ENCODE measurements around the gene TIMM17B.

The TIMM17B gene
- 6.5 to 22.7 (median 13.9) reads per million in 18 experiments for total RNA-seq

DNA sequence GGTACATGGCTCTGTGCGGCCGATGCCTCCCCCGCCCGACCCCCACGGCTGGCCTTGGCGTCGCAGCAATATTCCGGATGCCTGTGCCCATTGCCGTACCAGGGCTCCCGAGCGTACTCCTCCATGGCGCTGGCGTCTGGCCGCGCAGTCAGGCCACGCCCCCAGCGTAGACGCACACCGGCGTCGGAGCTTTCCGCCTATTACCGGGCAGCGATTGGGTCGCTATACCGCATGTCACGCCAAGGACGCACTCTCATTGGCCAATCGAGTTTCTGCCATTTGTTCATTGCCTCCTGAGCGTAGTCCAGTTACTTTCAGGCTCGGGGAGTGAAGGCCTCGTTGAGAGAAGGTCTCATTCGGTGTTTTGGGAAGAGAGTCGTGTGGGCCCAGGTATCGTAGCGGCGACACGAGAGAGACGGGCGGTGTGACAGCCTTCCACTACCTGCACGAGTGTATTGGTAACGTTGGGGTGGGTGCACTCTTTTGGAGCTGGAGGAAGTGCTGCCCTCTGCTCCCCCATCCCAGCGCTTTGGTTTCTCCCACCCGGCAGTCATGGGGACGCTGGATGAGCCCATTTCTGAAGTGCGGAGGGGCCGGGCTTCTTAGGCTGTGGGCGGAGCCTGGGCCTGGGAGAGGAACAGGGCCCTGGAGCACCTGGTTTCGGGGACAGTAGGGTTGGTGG is at the start of gene TIMM17B, which contains the start of gene PQBP1:
TSS of gene TIMM17B (minus strand) at position 144 of the 682 bp plus-strand sequence. CDS start at position 125, 19 bp downstream.
TSS of gene PQBP1 (plus strand) at position 306 of the 682 bp plus-strand sequence. CDS start 580 bp downstream, outside the sequence.
- DNase-seq, result peak; percentile 95

DNA sequence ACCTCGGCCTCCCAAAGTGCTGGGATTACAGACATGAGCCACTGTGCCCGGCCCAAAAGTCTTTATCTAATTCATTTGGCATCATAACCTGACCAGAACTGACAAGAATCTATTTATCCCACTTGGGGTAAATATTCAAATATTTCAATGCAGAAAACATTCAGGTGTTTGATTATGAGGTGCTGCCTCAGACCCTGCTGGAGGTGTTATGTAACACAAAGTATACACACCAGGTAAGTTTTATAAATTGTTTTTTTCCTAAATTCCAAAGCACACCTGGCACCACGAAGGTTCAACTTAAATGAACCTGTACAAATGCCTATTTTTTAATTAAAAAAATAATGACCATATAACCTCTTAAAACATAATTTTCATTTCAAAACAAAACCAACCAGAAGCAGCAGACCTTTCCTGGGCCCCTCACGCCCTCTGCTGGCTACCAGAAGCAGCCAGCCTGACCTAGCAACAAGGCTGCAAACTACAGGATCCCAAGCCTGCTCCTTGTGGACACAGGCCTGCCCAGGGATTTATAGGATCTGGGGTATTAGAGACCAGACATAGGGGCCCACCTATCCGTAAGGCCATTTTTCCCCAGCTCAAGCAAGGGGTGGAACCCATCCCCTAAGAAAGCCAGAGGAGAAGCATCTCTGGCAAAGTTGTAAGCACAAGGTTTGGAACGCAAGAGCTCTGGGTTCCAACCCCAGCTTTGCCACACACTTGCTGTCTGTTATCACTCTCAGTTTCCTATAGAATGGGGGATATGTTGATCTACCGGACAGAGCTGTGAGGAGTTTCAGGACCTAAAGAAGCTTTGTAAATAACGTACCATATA is 48.2 kb upstream of the TIMM17B start:
- peak; percentile 35 to 56 for DNase-seq

DNA sequence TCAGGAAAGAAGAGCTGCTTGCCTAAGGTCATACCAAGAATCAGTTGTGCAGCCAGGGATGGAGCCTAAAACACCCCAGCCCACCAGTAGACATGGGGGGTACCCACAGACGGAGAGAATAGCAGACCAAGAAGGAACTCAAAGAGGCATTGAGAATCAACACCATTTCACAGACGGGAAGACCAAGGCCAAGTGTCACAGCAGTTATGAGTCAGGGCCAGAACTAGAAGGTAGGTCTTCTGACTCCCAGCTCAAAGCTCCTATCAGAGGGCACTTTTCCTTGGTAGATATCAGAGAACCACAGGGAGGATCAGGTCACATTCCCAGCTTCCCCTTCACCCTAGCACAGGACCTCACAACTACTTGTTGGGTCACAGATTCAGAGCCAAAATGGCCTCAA is 45.3 kb upstream of the TIMM17B start:
- peak in 1 of 2 donors; percentile 1 for DNase-seq

DNA sequence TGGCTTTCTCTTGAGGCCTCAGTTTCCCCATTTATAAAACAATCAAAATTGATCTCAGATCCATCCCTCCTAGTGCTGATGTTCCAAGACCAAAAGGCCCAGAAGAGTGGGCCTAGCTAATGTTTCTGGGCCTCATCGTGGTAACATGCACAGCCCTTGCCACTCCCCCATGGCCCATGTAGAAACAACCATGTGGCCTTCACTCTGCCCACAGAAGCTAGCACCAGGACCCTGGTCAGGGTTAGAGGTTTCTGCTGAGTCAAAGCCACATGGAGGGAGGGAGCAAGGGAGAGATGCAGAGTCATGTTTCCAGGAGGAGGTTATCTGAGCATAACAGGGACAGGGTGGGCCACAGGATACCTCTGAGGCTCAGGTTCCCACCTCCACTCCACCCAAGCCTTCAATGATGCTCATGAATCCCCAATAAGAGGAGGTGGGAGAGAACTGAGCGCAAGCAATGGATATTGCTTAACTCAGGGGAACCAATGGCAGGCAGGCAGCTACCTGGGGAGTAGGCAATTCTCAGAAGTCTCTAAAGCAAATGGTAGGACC is 42.9 kb upstream of the TIMM17B start:
- no peak for DNase-seq

DNA sequence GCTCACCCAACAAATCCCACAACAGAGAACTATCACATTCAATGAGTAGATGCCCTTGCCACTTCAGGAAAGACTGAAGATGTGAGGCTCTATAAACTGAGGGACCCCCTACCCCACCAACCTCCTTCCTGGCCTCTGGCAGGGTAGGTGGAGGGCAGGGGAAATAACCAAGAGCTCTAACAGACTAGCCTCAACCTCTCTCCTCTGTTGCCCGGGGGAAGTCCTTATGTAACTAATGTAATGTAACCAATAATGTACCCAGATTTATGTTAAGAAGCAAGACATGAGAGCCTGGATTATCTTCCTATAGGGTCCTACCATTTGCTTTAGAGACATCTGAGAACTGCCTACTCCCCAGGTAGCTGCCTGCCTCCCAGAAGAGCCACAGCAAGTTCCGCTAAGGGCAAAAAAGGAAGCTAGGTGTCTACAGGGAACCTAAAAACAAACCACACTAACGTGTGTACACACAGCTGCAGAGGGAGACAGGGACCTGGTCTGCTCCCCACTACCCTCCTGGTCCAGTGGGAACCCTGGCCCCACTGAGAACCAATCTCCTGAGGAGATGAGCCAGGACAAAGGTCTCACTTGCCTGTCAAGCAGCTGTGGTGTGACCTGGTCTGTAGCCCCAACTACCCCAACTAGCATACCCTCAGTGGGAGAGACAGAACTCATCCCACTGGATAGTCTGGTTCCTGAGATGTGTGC is 42.1 kb upstream of the TIMM17B start:
- no peak for DNase-seq

DNA sequence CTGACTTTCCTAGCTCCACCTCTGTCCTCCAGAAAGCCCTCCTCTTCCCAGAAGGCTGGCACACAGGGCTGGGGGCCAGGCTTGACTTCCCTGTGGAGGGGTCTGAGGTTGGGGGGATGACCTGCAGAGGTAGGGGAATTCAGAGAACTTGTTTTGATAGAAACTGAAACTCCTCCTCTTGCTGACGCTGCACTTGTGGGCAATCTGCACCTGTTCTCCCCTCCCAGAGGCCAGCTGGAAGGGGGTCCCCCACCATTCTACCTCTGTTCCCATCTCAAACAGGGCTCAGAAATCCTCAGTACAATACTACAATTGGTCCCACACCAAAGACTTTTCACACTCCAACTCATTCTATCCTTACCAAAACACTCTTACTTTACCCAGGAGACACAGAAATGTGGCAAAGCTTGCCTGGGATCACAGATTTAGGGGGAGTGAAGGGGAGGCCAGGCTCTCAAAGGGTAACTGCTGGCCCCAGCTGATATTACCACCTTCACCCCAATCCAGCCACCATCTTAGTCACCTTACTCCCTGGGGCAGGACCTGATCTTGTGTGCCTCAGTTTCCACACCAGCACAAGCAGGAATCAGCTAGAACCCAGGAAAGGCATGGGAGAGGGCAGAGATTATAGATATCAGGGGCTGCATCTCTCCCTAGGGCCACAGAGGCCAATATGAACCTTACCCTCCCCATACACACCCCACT is 41.3 kb upstream of the TIMM17B start:
- no peak for DNase-seq

DNA sequence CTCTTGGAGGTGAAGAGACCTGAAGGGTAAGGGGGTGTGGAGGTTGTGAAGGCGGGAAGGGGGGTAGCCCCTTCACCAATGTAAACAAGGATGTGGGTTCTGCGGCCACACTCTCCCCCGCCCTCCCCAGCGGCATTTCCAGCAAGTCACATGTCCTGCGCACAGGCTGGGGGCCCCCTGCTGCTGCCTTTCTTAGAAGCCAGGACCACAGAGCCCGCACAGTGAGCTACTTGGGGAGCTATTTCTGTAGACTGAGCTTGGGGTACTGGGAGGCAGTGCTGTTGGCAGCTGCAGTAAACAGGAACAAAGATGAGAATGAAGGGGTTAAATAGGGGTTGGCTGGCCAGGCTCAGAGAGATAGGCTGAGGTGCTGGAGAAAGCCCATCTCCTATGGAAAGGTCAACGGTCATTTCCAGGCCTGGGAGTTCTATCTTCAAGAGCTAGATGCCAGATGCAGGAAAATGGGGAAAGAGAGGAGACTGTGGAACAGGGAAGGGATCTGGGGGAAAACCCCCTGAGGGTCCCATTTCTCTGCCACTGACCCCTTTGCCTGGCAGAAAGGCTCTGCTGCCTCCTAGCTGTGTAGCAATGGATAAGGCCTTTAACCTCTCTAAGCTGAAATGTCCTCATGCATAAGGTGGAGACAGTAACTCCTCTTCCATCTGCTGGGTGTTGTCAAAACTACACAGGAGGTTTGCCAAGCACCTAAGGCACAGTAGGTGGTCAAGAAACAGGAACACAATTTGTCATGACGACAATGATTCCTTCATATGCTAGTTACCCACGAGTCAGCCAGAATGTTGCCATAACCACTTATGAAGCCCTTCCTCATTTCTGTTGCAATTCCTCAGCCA is 39.7 kb upstream of the TIMM17B start:
- DNase-seq, result peak; percentile 78 to 79

DNA sequence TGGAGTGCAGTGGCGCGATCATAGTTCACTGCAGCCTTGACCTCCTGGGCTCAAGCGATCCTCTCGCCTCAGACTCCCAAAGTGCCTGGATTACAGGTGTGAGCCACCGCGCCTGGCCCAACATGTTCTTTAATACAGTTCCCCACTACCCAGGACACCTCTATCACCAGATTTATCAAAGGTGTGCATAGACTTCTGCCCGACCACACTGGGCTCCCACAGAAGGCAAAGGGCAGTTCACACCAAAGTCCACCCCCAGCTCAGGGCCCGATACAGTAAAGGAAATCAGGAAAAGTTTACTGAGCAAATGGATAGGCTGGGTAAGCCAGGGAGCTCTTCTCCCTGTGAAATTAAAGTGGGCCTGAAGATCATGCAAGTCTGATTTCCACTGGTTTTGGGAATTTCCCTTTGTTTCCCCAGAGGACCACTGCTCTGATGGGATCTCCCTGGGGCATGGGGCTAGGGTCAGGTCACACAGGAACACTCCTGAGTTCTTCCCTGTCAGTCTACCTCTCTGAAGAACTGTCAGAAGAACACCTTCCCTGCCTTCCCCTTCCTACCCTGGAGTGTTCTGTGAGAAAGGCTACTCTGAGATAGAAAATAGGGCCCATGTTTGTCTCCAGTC is 39.0 kb upstream of the TIMM17B start:
- DNase-seq, result no peak

DNA sequence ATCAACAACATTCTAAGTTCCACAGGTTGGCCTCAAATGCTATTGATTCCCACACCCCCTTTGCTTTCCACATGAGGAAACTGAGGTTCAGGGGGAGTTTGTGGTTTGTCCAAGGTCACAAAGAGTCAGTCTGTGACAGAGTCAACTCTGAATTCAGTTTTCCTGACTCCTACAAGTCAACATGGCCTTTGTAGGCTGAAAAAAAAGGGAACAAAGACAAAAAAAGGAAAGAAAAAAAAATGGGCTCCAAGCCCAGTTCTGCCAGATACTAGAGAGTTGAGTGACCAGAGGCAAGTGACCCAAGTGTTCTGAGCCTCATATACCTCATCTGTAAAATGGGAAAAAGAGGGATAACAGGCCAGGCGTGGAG is 37.7 kb upstream of the TIMM17B start:
- DNase-seq, result peak; percentile 6 to 33

DNA sequence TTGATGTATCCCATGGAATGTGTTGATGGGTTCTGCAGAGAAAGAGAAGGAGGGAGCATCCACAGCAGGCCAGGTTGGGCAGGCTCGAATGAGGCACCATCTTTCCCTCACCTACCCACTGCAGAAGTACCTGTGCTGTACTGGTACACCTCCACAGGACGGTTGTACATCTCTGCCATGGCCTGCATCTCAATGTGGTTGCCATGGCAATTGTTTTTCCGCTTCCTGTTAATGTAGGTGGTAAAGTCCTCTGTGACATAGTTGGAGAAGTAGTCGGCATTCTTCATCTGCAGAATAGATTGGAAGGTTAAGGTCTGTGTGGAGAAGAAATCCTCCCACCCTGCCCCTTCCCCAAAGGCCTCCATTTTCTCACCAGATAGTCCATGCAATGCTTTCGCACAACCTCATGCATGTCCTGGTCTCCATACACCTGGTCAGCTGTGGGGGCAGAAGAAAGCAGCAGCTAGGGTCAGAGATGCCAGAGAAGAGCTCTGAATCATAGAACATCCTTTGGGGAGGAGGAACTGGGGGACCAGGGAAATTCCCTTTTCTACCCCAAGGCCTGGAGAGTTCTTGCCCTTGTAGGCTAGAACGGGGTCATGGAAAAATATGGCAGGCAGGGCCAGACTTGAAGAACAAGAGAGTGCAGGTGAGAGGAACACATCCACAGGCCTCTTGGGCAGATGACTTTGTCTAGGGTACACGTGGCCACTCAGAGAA is 37.2 kb upstream of the TIMM17B start:
- peak in 1 of 2 donors; percentile 15 for DNase-seq

DNA sequence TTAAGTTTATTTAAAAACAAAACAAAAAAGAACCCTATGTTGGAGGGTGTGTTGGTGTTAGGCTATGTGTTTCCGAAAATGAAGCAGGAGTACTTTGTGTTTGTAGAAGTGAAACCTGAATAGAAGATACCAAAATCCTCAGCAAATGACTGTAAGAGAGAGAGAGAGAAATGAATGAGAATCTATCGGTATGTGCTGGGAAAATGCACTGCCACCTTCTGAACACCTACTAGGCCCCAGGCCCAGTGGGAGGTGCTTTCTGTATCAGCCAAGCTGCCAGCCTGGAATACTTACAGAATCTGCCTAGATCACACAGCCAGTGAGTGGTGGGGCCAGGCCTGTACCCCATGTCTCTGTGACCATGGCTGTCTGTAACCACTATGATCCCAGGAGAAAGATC is 36.2 kb upstream of the TIMM17B start:
- no peak for DNase-seq

DNA sequence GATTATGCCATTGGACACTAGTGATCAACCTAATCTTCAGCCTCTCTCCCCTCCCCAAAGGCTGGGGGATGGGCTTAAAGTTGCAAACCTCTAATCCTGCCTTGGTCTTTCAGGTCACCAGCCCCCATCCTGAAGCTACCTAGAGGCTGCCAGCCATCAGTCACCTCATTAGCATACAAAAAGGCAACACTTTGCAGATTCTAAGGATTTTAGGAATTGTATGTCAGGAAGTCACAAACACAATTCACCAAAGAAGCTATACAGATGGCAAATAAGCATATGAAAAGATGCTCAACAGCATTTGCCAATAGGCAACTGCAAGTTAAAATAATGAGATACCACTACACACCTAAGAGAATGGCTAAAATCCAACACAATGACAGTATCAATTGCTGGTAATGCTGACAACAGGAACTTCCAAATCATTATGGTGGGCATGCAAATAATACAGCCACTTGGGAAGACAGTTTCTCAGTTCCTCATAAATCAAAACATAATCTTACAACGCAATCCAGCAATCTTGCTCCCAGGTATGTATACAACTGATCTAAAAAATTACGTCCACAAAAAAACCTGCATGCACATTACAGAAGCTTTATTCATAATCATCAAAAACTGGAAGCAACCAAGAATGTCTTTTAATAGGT is 30.3 kb upstream of the TIMM17B start:
- DNase-seq, result no peak

DNA sequence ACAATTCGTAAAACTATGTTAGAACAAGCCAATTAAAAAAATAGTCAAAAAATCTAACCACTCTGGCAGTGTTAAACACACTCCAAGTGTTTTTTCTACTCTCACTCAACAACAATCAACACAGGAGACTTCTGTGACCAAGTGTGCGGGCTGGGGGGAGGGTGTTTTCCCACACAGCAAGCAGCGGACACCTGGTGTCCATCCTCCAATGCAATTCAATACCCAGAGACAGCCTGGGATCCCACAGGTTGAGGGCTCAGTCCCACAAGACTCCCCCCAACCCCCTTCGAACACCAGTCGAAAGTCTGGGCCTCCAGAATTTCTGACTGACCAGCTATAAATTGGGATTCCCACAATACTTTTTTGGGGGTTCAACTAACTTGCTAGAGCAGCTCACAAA is 29.6 kb upstream of the TIMM17B start:
- no peak for DNase-seq

DNA sequence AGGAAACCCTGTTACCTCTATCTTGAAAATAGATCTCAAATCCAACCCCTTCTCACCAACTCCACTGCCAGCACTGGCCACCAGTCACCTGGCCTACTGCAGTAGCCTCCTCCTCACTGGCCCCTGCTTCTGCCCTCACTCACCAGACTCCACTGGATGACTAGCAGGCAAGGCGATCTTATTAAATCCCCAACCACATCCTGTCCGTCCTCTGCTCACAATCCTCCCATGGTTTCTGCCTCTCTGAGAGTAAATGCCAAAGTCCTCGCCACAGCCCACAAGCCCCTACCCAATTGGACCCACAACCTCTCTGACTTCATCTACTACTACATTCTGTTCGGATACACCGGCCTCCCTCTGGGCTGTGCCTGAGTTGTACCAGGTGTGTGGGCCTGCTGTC is 26.7 kb upstream of the TIMM17B start:
- no peak for DNase-seq

DNA sequence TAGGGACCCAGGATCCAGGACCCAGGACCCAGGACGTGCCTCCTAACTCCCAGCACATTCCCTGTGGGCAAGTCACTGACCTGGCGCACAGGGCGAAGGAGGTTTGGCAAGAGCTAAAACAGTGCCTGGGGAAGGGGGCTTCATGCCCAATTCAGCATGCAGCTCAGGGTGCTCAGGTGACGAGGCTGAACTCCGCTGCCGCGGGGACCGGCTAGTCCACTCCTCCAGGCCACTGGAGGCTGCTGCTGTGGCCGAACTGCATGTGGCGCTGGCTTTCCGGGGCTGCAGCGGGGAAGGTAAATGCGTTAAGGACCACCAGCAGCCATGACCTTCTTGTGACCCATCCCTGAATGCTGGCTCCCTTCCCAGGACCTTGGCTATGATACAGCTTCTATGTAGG is 26.2 kb upstream of the TIMM17B start:
- DNase-seq, result no peak

DNA sequence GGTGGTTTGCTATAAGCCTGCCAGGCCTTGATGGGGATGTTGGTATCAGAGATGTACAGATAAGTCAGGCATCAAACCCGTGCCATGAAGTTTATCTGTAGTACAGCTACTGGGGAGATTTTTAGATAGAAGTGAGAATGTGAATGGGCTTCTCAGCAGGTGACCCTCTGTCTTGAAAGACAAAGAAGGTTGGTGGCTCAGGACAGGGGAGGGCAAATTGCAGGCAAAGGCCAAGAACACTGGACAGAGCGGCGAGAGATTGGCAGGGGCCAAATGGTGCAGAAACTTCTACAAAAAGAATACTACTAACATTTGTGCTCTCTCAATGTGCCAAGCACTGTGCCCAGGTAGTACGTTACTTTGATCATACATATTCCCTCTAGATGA is 23.1 kb upstream of the TIMM17B start:
- DNase-seq, result no peak

DNA sequence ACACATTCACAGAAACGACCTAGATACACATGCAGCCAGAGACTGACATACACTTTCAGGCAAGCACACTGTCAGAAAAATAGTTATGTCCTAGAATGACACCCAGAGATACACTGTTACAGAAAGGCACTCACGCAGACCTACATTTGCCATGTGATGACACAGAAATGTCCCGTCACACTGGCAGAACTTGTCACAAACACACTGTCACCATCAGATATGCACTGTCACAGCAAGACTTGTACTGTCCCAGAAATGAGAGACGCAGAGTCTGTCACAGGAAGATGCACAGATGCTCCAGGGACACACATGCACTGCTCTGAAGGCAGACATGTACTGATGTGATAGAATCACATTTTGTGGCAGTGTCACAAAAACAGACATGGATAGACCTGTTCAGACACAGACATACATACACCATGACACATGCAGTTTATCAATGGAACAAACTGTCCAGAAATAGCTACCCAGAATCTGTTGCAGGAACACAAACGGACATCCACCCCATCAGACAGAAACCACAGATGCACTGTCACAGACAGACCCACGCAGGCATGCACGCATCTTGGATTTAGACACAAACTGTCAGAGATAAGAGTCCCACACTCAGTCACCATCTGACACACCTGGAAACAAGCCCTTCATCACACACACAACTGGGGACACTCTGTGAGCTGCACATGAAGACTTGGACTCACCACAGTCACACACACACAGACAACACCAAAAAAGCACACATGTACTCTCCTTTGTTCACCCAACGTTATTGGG is 22.6 kb upstream of the TIMM17B start:
- no peak for DNase-seq

DNA sequence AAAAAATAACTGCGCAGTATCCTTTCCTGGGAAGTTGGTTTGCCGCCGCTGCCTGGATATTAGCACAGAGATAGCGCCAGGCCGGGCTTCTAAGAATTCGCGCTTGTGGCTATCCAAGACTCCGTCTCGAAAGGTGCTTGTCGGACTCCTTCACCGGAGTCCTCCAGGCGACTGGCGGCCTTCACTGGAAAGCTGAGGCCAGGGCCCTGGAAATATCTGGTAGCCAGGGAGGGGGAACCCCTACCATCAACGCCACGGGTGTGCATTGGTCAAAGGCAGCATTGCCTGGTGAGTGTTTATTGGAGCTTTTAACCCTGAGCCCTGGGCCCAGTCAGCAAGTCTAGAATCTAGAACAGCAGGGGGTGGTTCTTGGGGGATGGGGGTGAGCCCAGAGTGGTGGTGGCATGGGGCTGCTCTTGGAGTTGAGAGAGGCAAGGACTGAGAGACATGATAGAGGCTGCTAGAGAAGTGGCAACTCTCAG is 21.8 kb upstream of the TIMM17B start:
- no peak for DNase-seq
